AG10803 (cell line): ENCODE measurements around the gene ACAP3.
"Not testable (repeated sequence)": the region's sequence is repeated elsewhere in the genome, so short reads cannot be mapped to it uniquely, and the experiment has no call there.

Source experiments
- DNase-seq: peaks from one replicate; pipeline ENCODE4 v3.0.0; 2010; ENCODE audit warnings: low read depth
- H3K4me3 ChIP-seq: 2 replicates; pipeline ENCODE4 v1.5.1; 2011; ENCODE audit warnings: mild to moderate bottlenecking, low read length, control low read depth
- CTCF ChIP-seq: conservative IDR thresholded peaks from 2 replicates; pipeline ENCODE4 v1.5.1; 2011; ENCODE audit warnings: mild to moderate bottlenecking, low read length, control low read depth, inconsistent platforms

ACAP3 gene

GRCh38 chr1:1318131-1318652, 10.5 kb upstream of the ACAP3 start:
- DNase-seq: peak; percentile 95
- TF ChIP-seq CTCF: no peak
- H3K4me3 ChIP-seq: no peak overlapping the region

GRCh38 chr1:1317420-1317819, 9.7 kb upstream of the ACAP3 start:
- no peak overlapping the region for H3K4me3 ChIP-seq
- no peak for DNase-seq
- no peak for TF ChIP-seq CTCF

GRCh38 chr1:1316199-1316598, 8.5 kb upstream of the ACAP3 start:
- not testable (repeated sequence) for DNase-seq, H3K4me3 ChIP-seq

GRCh38 chr1:1315435-1315954, 7.8 kb upstream of the ACAP3 start:
- no peak for DNase-seq
- TF ChIP-seq CTCF: no peak
- no peak overlapping the region for H3K4me3 ChIP-seq

- TF ChIP-seq CTCF: no peak
- no peak overlapping the region for H3K4me3 ChIP-seq
- no peak for DNase-seq
These were observed 7.1 kb upstream of the ACAP3 start for GRCh38 chr1:1314678-1315335.

- DNase-seq: no peak
- no peak overlapping the region for H3K4me3 ChIP-seq
- no peak for TF ChIP-seq CTCF
These were observed 6.5 kb upstream of the ACAP3 start for GRCh38 chr1:1314237-1314586.

GRCh38 chr1:1313500-1314236, 5.9 kb upstream of the ACAP3 start:
- TF ChIP-seq CTCF: no peak

More at GRCh38 chr1:1313500-1314236, 5.9 kb upstream of the ACAP3 start:
- H3K4me3 ChIP-seq: no peak overlapping the region
- DNase-seq: no peak
